Panc1 (cell line): ENCODE data around the gene ZRANB3.

Source experiments
- CTCF ChIP-seq: fragments of 450-650 bp; IDR thresholded peaks from 2 replicates; pipeline ENCODE4 v1.5.1; 2017; ENCODE audit warnings: mild to moderate bottlenecking
- POLR2AphosphoS5 ChIP-seq: IDR thresholded peaks from 2 replicates; pipeline ENCODE4 v1.6.1; 2012; ENCODE audit warnings: mild to moderate bottlenecking, low read depth, low read length, moderate library complexity
- SIN3A ChIP-seq: IDR thresholded peaks from 2 replicates; pipeline ENCODE4 v1.6.1; 2012; ENCODE audit warnings: low read depth, mild to moderate bottlenecking, low read length, moderate library complexity, borderline replicate concordance; ENCODE audit not compliant: insufficient read depth

GRCh38 chr2:135157856-135158255 lies 373.2 kb downstream of the ZRANB3 start:
- TF ChIP-seq CTCF (no peak), POLR2AphosphoS5 (no peak), SIN3A (no peak)
